Activated naive CD8-positive, alpha-beta T cell treated with anti-CD3 and anti-CD28 coated beads, Interleukin-2, amount 50 U/mL, for 16 hours (primary cell): Measurements from ENCODE around the gene ZNF764.

Experiments
- DNase-seq: peaks from one replicate; pipeline ENCODE4 v3.0.0-alpha.2; 2020; ENCODE audit warnings: low read depth, low spot score

The ZNF764 gene

DNA sequence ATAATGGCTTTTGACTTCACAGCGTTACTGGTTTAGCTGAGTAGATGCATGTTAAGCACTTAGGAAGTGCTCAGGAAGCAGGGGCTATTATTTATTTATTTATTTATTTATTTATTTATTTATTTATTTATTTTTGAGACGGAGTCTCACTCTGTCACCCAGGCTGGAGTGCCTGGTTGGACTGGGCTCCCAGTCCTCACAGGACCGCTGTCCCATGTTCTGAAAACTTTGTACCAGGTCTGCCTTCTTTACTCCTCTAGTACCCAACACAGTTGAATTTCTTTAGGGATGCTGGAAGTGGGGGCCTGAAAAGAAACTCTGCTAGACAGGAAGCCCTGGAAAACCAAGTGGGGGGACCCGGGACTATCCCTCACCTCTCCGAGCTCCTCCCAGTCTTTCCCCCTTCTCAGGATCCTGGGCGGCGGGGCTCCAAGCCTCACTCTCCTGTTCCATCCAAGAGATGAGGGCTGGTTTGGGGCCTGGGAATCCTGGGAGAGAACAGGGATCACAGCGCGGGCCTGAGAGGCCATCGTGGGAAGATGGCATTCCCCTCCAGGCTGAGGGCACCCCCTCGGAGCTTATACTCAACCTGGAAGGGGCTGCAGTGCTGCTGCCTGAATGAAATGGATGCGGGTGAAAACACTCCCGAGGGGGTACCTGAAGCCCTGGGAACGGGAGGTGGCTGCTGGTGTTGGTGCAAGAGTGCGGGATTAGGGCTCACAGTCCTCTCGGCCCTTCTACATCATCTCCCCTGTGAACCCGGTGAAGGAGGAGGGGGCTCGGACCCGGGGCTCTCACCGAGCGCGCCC is 12.7 kb upstream of the ZNF764 start:
- no peak for DNase-seq

- no peak for DNase-seq
Observed at GRCh38 chr16:30569746-30570635, 11.8 kb upstream of the ZNF764 start.

GRCh38 chr16:30569281-30569680 is 11.1 kb upstream of the ZNF764 start:
- no peak for DNase-seq

DNA sequence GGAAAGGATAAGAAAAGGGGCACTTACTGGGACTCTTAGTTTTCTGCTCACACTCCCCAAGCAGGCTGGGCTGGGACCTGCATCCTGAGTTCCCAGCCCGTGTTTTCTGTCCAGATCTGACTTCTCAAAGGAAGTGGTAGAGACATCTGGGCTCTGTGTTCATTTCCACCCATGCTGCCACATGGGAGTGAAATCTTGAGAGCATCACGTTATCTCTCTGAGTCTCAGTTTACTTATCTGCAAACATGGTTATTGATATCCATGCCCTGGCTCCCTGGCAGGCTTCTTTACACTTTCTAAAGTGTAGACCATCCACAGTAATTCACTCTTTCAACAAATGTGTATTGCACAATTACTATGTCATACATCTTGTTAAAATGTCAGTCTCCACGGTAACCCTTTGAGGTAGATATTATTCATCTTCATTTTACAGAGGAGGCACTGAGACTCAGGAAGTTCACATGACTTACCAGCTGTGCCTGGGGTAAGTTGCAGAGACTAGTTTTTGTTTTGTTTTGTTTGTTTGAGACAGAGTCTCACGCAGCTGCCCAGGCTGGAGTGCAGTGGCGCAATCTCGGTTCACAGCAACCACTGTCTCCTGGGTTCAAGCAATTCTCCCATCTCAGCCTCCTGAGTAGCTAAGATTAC is 9.9 kb upstream of the ZNF764 start:
- DNase-seq = no peak

DNA sequence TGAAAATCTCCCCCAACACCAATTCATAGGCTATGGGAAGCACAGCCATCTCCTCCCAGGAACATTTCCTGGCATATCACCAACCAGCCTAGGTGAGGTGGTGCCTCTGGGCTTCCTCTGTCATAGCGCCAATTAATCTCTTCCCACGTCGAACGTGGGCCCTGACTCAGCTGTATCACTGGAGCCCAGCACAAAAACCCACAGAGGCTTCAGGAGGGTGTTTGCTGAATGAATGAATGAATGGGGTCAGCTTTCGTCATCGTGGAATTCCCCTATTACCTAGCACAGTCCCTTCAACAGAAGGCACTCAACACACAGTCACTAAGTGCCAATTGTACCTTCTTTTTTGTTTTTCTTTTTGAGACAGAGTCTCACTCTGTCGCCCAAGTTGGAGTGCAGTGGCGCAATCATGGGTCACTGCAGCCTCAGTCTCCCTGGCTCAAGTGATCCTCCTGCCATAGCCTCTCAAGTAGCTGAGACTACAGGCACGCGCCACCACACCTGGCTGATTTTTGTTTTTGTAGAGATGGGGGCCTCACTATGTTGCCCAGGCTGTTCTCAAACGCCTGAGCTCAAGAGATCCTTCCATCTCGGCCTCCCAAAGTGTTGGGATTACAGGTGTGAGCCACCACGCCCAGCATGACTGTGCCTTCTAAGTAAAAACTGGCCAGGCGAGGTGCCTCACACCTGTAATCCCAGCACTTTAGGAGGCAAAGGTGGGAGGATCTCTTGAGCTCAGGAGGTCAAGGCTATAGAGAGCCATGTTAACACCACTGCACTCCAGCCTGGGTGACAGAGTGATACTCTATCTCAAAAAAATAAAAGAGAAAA is 9.2 kb upstream of the ZNF764 start:
- DNase-seq = no peak

DNA sequence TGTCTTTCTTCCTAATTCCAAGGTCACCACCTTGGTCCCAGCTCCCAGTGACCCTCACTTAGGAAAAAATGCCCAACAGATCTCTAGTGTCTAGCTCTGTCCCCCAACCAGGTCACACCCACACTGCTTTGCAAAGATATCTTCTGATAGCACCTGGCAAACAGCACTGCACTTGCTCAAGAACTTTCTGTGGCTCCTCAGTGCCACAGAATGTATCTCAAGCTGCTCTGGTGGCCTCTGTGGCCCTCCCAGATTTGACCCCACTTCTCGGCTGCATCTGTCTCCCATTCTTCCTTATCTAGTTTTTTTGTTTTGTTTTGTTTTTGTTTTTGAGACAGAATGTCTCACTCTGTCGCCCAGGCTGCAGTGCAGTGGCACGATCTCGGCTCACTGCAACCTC is 8.4 kb upstream of the ZNF764 start:
- DNase-seq = no peak

GRCh38 chr16:30565984-30566383 is 7.8 kb upstream of the ZNF764 start:
- no peak for DNase-seq

GRCh38 chr16:30565526-30565925 is 7.4 kb upstream of the ZNF764 start:
- no peak for DNase-seq

GRCh38 chr16:30562021-30562420 is 3.8 kb upstream of the ZNF764 start:
- no peak for DNase-seq

- no peak for DNase-seq
Observed at GRCh38 chr16:30561089-30561816, 3.1 kb upstream of the ZNF764 start.

DNA sequence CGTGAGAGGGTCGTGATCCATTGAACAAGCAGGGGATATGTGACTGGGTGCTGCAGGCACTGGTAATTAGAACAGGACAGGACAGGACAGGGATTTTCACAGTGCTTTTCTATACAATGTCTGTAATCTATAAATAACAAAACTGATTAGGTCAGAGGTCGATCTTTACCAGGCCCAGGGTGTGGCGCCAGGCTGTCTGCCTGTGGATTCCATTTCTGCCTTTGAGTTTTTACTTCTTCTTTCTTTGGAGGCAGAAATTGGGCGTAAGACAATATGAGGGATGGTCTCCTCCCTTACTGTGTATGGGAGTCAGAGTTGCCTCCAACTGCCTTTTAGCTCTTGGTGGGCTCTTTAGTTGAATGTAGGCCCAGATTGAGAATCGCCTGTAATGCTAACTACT is 1.5 kb upstream of the ZNF764 start:
- DNase-seq = no peak

DNA sequence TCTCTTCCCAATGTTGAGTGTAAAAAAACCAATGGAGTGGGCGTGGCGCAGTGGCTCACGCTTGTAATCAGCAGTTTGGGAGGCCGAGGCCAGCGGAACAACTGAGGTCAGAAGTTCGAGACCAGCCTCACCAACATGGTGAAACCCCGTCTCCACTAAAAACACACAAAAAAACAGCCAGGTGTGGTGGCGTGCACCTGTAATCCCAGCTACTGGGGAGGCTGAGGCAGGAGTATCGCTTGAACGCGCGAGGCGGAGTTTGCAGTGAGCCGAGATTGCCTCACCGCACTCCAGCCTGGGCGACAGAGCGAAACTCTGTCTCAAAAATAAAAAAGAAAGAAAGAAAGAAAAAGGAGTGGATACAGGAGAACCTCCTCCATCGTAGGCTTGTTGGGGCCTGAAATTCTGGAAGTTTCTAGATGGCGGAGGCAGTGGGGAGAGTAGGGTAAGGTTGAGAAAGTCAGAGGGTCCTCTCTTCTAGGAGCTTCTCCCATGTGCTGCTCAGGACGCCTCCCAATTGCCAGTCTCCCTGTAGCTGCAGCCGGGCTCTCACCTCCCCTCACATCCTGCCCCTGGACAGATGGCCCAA is 709 bp upstream of the ZNF764 start:
- DNase-seq = no peak

- DNase-seq = no peak
Observed at GRCh38 chr16:30557707-30557956, 542 bp downstream of the ZNF764 start.

DNA sequence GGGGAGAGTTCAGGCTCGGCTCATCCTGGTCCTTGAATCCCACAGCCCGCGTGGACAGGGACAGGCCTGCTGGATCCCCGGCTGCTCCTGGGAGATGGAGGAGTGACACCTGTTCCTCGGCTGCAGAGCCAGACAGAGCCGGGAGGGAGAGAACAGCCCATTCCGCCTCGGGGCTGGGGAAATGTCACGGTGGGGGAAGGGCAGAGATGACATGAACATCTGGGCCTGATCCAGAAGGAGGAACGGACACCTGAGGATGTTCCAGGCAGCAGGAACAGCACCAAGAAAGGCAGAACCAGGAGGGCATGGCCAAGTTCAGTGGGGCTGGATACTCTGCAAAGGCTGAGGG is 2.1 kb downstream of the ZNF764 start:
- no peak for DNase-seq

GRCh38 chr16:30555315-30556124 is 2.7 kb downstream of the ZNF764 start:
- DNase-seq = no peak

- DNase-seq = no peak
Observed at GRCh38 chr16:30554557-30555314, 3.4 kb downstream of the ZNF764 start.

DNA sequence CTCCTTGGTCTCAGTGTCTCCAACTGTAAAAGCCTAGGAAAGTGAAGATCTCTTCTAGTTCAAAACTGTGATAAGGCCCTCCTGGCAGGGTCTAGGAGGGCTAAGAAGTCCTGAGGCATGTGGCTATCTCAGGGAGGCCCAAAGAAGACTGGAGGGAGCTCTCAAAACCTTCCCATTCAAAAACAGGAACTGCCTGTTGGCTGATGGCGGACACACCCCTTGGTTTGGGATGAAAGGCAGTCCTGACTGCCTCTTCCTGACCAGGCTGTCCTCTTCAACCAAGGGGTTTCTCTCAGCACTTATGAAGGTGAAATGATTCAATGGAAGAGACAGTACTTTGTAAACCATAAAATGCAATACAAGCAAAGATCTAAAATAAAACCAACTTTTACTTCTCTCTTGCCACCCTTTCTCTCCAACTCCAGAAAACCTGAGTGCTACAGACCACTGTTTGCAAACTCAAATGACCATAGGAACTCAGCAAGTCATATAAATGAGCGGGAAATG is 4.7 kb downstream of the ZNF764 start:
- no peak for DNase-seq

DNA sequence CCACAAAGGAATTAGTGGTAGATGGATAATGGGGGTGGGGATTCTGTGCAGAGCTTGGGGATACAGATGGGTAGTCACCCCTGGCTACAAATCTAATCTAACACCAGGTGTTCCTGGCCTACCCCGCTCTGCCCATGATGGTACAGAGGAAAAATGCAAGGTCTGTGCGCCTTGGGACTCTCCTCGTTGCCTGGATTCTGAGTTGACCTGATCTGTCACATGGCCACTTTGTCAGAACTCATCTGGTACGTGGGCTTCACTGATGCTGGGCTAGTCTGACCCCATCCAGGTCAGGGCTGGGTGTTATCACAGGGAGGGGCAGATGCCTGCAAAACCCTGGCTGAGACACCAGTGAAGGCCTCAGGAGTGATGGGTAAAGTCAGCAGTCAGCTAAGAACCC is 5.2 kb downstream of the ZNF764 start:
- DNase-seq = no peak

DNA sequence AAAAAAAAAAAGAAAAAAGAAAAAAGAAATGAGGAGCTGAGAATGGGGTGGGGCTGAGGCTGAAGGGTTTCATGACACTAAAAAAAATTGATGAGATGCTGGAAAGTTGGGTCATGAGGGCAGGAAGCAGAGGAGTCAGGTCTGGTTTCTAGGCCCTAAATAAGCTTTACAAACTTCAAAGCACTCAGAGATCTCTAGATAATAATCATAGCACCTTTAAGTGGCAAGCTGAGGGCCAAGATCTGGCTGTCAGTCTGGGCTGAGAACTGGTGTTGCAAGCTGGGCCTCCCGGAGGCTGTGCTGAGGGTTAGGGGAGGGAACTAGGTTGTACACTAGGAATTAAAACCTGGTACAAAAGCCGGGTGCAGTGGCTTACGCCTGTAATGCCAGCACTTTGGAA is 6.4 kb downstream of the ZNF764 start:
- DNase-seq = no peak
